NCI-H345 treated with DMSO at 0.1 percent for 48 hours (cell line): Measurements from ENCODE around the gene OR11H12.
"Not testable (repeated sequence)": the region's sequence is repeated elsewhere in the genome, so short reads cannot be mapped to it uniquely, and the experiment has no call there.

Experiments used
- DNase-seq: peaks from one replicate; lab custom pipeline; 2025; ENCODE audit not compliant: unreplicated experiment; lab: John Stamatoyannopoulos, UW

The OR11H12 gene, protein sequence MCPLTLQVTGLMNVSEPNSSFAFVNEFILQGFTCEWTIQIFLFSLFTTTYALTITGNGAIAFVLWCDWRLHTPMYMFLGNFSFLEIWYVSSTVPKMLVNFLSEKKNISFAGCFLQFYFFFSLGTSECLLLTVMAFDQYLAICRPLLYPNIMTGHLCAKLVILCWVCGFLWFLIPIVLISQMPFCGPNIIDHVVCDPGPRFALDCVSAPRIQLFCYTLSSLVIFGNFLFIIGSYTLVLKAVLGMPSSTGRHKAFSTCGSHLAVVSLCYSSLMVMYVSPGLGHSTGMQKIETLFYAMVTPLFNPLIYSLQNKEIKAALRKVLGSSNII

DNA sequence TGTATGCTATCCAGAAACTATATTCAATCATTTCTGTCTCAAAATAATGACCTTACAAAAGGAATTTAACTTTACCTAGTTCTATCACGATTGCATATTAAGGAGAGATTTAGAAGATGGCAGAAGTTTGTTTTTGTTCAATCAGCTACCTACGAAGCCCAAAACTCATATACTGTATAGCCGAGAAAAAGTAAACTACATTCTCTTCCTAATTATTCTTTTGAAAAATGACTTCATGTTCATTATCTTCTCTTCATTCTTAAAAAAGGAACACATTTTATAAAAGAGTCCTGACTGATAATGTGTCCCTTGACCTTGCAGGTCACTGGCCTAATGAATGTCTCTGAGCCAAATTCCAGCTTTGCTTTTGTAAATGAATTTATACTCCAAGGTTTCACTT is at the start of gene OR11H12:
Gene OR11H12, plus strand, starts transcription at position 301 of the 400 bp plus-strand sequence. Its CDS starts 0 bp downstream, at position 301.
- DNase-seq, result not testable (repeated sequence)

DNA sequence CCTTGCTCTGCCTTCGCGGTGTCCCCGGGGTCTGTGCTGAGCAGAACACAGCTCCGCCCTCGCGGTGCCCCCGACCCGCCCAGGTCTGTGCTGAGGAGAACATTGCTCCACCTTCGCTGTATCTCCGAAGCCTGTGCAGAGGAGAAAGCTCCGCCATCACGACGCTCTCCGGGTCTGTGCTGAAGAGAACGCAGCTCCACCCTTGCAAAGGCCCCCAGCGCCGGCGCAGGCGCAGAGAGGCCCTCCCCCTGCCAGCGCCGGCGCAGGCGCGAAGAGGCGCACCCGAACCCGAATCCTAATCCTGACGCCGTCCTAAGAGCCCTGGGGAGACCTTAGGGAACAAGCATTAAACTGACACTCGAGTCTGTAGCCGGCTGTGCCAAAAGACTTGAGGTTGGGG is 18.0 kb upstream of the OR11H12 start:
- DNase-seq, result not testable (repeated sequence)

DNA sequence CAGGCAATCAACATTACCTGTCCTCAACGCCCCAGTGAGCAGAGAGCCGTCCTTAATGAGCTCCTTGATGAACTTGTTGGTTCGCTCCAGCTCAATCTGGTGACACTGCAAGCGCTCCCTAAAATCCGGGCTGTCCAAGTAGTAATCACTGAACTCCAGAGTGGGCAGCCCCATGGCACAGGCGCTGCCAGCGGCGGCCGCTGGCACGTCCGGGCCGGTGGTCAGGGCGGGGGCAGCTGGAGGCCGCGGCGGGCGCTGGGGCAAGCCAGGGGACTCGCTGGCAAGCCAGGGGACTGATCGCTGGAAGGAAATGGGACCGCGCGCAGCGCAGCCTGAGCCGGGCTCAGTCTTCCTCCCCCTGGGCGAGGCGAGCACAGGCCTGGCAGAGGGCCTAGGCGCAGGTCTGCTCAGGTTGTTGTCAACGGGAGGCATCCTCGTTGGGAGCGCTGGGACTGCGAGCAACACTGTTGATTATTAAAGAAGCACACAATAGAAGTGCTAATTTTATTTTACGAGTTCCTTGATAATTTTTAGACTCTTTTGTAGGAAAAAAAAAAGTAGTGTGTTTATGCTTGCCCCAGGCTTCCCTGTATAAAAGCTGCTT is 25.8 kb downstream of the OR11H12 start:
- DNase-seq, result not testable (repeated sequence)

DNA sequence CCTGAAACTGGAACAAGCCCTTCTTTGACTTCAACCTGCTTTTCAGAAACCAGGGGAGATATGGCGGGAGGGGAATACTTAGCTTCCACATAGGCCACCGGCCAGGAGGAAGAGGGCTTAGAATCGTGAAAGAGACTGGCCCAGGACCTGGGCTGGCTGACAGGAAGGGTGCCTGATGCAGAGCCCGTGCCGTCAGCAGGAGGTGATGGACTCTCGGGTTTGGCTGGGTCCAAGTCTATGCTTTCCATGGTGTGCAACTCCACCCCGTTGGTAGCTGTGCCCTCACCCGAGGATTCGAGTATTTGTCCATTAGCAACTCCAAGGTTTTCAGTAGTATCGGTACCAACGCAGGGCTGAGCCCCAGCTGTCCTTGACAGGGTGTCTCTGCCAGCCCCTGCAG is 35.1 kb downstream of the OR11H12 start:
- not testable (repeated sequence) for DNase-seq

DNA sequence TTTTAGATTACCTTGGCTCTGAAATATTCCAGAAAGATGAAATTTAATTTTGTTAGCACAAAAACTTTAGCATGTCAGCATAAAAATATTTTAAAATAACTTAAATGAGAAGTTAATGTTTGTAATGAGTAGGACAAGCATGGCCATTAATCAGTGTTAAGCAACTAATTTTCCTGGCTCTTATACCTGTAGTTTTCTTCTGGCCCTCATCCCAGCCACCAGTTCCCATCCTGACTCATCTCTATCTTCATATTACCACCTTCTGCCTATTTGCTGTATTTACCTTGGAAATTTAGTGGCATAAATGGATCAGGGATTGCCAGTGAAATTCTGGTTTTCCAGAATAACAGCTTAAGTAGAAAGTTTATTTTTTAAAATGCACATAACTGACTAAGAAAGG is 37.1 kb downstream of the OR11H12 start:
- DNase-seq, result not testable (repeated sequence)

DNA sequence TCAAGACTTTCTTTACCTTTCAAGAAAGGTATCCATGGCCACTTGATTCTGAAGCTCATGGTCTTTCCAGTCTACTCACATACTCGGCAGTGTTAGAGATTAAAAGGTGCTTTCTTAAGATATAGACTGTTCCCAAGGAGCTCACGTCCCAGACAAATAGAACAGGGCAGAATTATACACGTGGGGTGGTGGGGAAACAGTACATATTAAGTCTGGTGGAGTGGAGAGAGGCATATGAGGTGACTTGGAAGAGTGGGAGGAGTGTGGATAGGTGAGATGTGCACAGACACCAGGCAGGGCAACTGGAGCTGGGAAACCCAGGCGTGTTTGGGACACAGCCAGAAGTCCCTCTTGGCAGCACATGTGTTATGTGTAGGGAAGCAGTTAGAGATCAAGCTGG is 37.9 kb downstream of the OR11H12 start:
- not testable (repeated sequence) for DNase-seq

DNA sequence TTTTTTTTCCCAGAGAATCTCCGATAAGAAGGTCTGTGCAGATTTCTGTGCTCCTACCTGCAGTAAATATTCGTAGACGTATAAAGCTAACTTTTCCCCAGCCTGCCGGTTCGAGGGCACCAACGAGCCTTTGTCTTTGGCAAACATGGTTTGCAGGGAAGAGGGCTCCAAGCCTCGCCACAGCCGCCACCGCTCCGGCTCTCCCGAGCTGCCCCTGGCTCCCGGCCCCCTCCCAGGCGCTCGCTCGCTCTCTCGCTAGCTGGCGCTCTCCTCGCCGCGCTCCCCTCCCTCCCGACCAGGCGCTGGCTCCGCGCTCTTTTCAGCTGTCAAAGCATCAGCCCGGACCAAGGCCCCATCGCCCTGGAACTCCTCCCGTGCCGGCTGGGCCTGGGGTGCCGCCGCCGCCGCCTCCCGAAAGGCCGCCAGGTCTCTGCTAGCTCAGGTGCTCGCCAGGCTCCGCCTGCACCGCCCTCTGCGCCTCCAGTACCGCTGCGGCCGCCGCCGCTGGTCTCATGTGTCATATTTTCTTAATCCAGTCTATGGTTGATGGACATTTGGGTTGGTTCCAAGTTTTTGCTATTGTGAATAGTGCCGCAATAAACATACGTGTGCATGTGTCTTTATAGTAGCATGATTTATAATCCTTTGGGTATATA is 45.3 kb downstream of the OR11H12 start:
- DNase-seq, result not testable (repeated sequence)
